H1 (cell line): ENCODE results near the gene C17orf100. TPM values are rescaled to one million over a fixed set of nuclear protein-coding genes. Genes with fewer than 3 reads are reported as not detected.

Experiments used
- CTCF ChIA-PET: fragments of 300-600 bp; sonication (Branson Sonifier 250); formaldehyde crosslinking; loops from one replicate; lab custom pipeline; 2021; ENCODE audit not compliant: partially characterized antibody; lab: Charles Lee
- POLR2A ChIA-PET: fragments of 300-600 bp; sonication (Branson Sonifier 250); formaldehyde crosslinking; loops from one replicate; lab custom pipeline; 2021; ENCODE audit warnings: inconsistent platforms; ENCODE audit not compliant: partially characterized antibody; lab: Charles Lee
- DNase-seq, 2 experiments: peaks; one replicate each; pipeline versions ENCODE4 v3.0.0 to v3.0.0-alpha.2; 2010 to 2022; ENCODE audit warnings: low spot score in 2 of 2, low read depth in 1 of 2, mixed read lengths in 1 of 2
- FAIRE-seq: peaks from 2 replicates; lab custom pipeline; 2011; peaks lifted over from hg19 to GRCh38; lab: Jason Lieb, UNC
- H2AFZ ChIP-seq: 2 replicates; pipeline ENCODE4 v1.8.1; 2012; ENCODE audit warnings: low read length, inconsistent platforms
- H2AK5ac ChIP-seq: 2 replicates; pipeline ENCODE4 v1.6.1; 2013; ENCODE audit warnings: low read depth, low read length
- H2BK120ac ChIP-seq: replicated peaks from 2 replicates; pipeline ENCODE3; 2013; ENCODE audit warnings: low read depth, low read length, inconsistent platforms
- H2BK12ac ChIP-seq: 2 replicates; pipeline ENCODE4 v1.6.1; 2013; ENCODE audit warnings: low read depth, low read length
- H2BK15ac ChIP-seq: 2 replicates; pipeline ENCODE4 v1.6.1; 2013; ENCODE audit warnings: low read length
- H2BK20ac ChIP-seq: 2 replicates; pipeline ENCODE4 v1.6.1; 2013; ENCODE audit warnings: low read length
- H2BK5ac ChIP-seq: 2 replicates; pipeline ENCODE4 v1.6.1; 2013; ENCODE audit warnings: low read depth, low read length
- H3K14ac ChIP-seq: 2 replicates; pipeline ENCODE4 v1.6.1; 2013; ENCODE audit warnings: inconsistent platforms; ENCODE audit not compliant: insufficient read length
- H3K18ac ChIP-seq: 2 replicates; pipeline ENCODE4 v1.6.1; 2013; ENCODE audit warnings: low read length; ENCODE audit errors: extremely low read depth
- H3K23ac ChIP-seq: 2 replicates; pipeline ENCODE4 v1.6.1; 2013; ENCODE audit warnings: inconsistent platforms; ENCODE audit not compliant: insufficient read length
- H3K23me2 ChIP-seq: 2 replicates; pipeline ENCODE4 v1.6.1; 2013; ENCODE audit warnings: low read depth, low read length
- H3K27ac ChIP-seq: 2 replicates; pipeline ENCODE4 v1.6.1; 2011; ENCODE audit warnings: low read depth, low read length, inconsistent platforms
- H3K27me3 ChIP-seq, 4 experiments: replicated peaks in 1 of 4; 1 replicate in 1 of 4; 2 replicates in 3 of 4; pipeline versions ENCODE4 v1.6.1 to v1.8.1; 2011 to 2013; ENCODE audit warnings: low read length in 3 of 4, mild to moderate bottlenecking in 3 of 4, inconsistent platforms in 2 of 4, mixed read lengths in 2 of 4, moderate library complexity in 1 of 4; ENCODE audit not compliant: control insufficient read depth in 3 of 4, insufficient read depth in 3 of 4; ENCODE audit errors: extremely low read depth in 1 of 4
- H3K36me3 ChIP-seq, 4 experiments: 2 replicates each; pipeline versions ENCODE4 v1.6.1 to v1.8.1; 2011 to 2013; ENCODE audit warnings: mild to moderate bottlenecking in 4 of 4, low read length in 3 of 4, moderate library complexity in 2 of 4, control low read depth in 1 of 4, inconsistent platforms in 1 of 4; ENCODE audit not compliant: insufficient read depth in 4 of 4, control insufficient read depth in 2 of 4
- H3K4ac ChIP-seq: replicated peaks from 2 replicates; pipeline ENCODE3; 2013; ENCODE audit warnings: low read length, low read depth, mixed read lengths, inconsistent platforms; ENCODE audit not compliant: insufficient read length
- H3K4me1 ChIP-seq, 4 experiments: replicated peaks in 1 of 4; 1 replicate in 1 of 4; 2 replicates in 3 of 4; pipeline versions ENCODE4 v1.6.1 to v1.8.1; 2011 to 2013; ENCODE audit warnings: low read length in 3 of 4, inconsistent platforms in 2 of 4, mixed read lengths in 1 of 4; ENCODE audit not compliant: insufficient read depth in 4 of 4, control insufficient read depth in 3 of 4
- H3K4me2 ChIP-seq, 2 experiments: 2 replicates each; pipeline versions ENCODE4 v1.6.1 to v1.8.1; 2011 to 2013; ENCODE audit warnings: low read depth in 2 of 2, low read length in 2 of 2, control low read depth in 1 of 2, inconsistent platforms in 1 of 2, mild to moderate bottlenecking in 1 of 2; ENCODE audit not compliant: insufficient read depth in 1 of 2
- H3K4me3 ChIP-seq, 4 experiments: fragments of 200-600, 300-600 bp in 1 of 4; sonication (generic), shearing (Covaris generic), sonication (Bioruptor Twin) in 1 of 4; 2 replicates each; pipeline versions ENCODE4 v1.5.1 to v1.8.1; 2011 to 2016; ENCODE audit warnings: low read length in 4 of 4, low read depth in 3 of 4, control low read depth in 2 of 4, inconsistent platforms in 2 of 4, mild to moderate bottlenecking in 2 of 4, mixed read lengths in 1 of 4, moderate library complexity in 1 of 4; ENCODE audit not compliant: insufficient read depth in 2 of 4; ENCODE audit errors: extremely low read depth in 1 of 4
- H3K56ac ChIP-seq: replicated peaks from 2 replicates; pipeline ENCODE3; 2013; ENCODE audit warnings: low read depth, mild to moderate bottlenecking, mixed read lengths, low read length, inconsistent platforms; ENCODE audit not compliant: insufficient read length
- H3K79me1 ChIP-seq: 2 replicates; pipeline ENCODE4 v1.6.1; 2013; ENCODE audit warnings: low read depth, low read length, control low read depth
- H3K79me2 ChIP-seq, 2 experiments: 2 replicates each; pipeline versions ENCODE4 v1.6.1 to v1.8.1; 2012 to 2013; ENCODE audit warnings: low read length in 2 of 2, mild to moderate bottlenecking in 2 of 2, inconsistent platforms in 1 of 2; ENCODE audit not compliant: insufficient read depth in 2 of 2, control insufficient read depth in 1 of 2
- H3K9ac ChIP-seq, 4 experiments: replicated peaks in 1 of 4; 1 replicate in 1 of 4; 2 replicates in 3 of 4; pipeline versions ENCODE4 v1.6.1 to v1.8.1; 2011 to 2013; ENCODE audit warnings: low read depth in 3 of 4, low read length in 3 of 4, control low read depth in 2 of 4, mild to moderate bottlenecking in 2 of 4, moderate library complexity in 2 of 4, inconsistent platforms in 1 of 4; ENCODE audit errors: extremely low read depth in 1 of 4
- H3K9me3 ChIP-seq, 2 experiments: 2 replicates each; pipeline versions ENCODE4 v1.6.1 to v1.8.1; 2012 to 2013; ENCODE audit warnings: mild to moderate bottlenecking in 2 of 2, moderate library complexity in 2 of 2, control low read depth in 1 of 2, inconsistent platforms in 1 of 2, low read depth in 1 of 2, low read length in 1 of 2, mixed read lengths in 1 of 2; ENCODE audit not compliant: insufficient read depth in 2 of 2
- H4K20me1 ChIP-seq, 2 experiments: replicated peaks in 1 of 2; 2 replicates each; pipeline versions ENCODE3 to v1.8.1; 2011 to 2013; ENCODE audit warnings: inconsistent platforms in 2 of 2, low read length in 2 of 2, mild to moderate bottlenecking in 1 of 2; ENCODE audit not compliant: insufficient read depth in 2 of 2, control insufficient read depth in 1 of 2
- H4K5ac ChIP-seq: 2 replicates; pipeline ENCODE4 v1.6.1; 2013; ENCODE audit warnings: low read length, low read depth, mixed read lengths, inconsistent platforms; ENCODE audit not compliant: insufficient read length
- H4K8ac ChIP-seq: 2 replicates; pipeline ENCODE4 v1.8.0; 2013; ENCODE audit warnings: mild to moderate bottlenecking, moderate library complexity, low read length, inconsistent platforms; ENCODE audit not compliant: insufficient read depth; ENCODE audit errors: extremely low read depth
- H4K91ac ChIP-seq: replicated peaks from 2 replicates; pipeline ENCODE3; 2013; ENCODE audit warnings: low read length, mixed read lengths, inconsistent platforms; ENCODE audit not compliant: insufficient read length
- CHD1 ChIP-seq: IDR thresholded peaks from 2 replicates; pipeline ENCODE4 v1.6.1; 2012; ENCODE audit warnings: low read depth, low read length, improper control_type of control experiment
- HDAC6 ChIP-seq: IDR thresholded peaks from one replicate; pipeline ENCODE4 v1.7.1; 2012; ENCODE audit warnings: low read depth, mild to moderate bottlenecking, inconsistent platforms, low read length, moderate library complexity
- SAP30 ChIP-seq: fragments of 300-600 bp; sonication (generic); IDR thresholded peaks from 2 replicates; pipeline ENCODE4 v1.7.1; 2012; ENCODE audit warnings: low read length, moderate library complexity, mild to moderate bottlenecking, inconsistent platforms; ENCODE audit not compliant: insufficient read depth, insufficient replicate concordance
- TCF12 ChIP-seq: IDR thresholded peaks from 2 replicates; pipeline ENCODE4 v1.6.1; 2011; ENCODE audit warnings: low read depth, mild to moderate bottlenecking, low read length
- WGBS, 2 experiments: shearing (Covaris generic) in 1 of 2; methylation state at CpG; one replicate each; pipeline versions ENCODE4 v1.1.6 to v1.1.7; 2013 to 2015; ENCODE audit warnings: low lambda C conversion rate in 2 of 2, mixed read lengths in 2 of 2, inconsistent platforms in 1 of 2, low coverage in 1 of 2, missing lambda C conversion rate in 1 of 2; ENCODE audit not compliant: insufficient replicate concordance in 2 of 2, insufficient coverage in 1 of 2, insufficient read length in 1 of 2; ENCODE audit errors: extremely low coverage in 1 of 2, missing lambda C conversion rate in 1 of 2; 5-methylcytosine and 5-hydroxymethylcytosine counted together
- polyA plus RNA-seq, 7 experiments: library from polyadenylated mRNA; depleted of rRNA in 3 of 7; stranded (reverse) in 5 of 7; unstranded in 2 of 7; fragments of >200 nt in 5 of 7; fragments of 200-250 nt in 2 of 7; gene quantifications; 1 replicate in 5 of 7; 2 replicates in 1 of 7; 4 replicates in 1 of 7; pipeline versions ENCODE4 v1.2.1 to v1.2.3, GENCODE V29; 2011 to 2013; ENCODE audit warnings: missing spikeins in 2 of 7, mixed read lengths in 2 of 7
- total RNA-seq: library from RNA; stranded (reverse); fragmentation: NEBNext Ultra II Directional; extraction: Animal tissue kit (Norgen Biotek cat#: 25700); gene quantifications from 2 replicates; pipeline ENCODE4 v1.2.1, GENCODE V29; 2021

The C17orf100 gene
- total and polyA plus RNA-seq, 2 of the 8 experiments (the other 6 are each of a cell fraction or from before 2014, with no cell fraction given), result 2.1 to 2.8 TPM

DNA sequence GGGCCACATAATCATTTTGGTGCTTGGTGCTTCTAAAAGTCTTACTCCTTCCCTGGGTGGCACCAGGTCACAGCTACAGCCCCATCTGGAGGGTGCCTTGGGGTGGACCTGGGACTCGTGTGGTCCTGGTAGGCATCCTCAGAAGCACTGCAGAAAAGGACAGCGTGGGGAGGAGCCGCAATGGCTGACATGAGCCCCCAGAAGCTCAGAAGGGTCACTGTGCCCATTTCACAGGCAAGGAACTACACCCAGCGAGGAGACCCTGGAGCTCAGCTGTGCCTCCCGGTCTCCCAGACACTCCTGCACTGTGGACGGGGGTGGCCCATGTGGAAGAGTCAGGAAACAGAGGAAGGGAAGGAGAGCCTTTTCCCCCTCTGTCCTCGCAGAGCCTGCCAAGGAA, 26.4 kb downstream of the C17orf100 start:
- POLR2A ChIA-PET, result no interaction called here
- FAIRE-seq (no peak), DNase-seq (no peak)
- Histone ChIP-seq H3K23ac (no peak overlapping the region), H3K23me2 (no peaks in the 10 kb centered on the region), H3K27me3 (no peaks in the 10 kb centered on the region), H2AK5ac (no peak overlapping the region), H3K27ac (no peak overlapping the region), H3K4me2 (no peak overlapping the region), H2BK5ac (no peak overlapping the region), H3K18ac (no peak overlapping the region), H3K4me1 (no peaks in the 10 kb centered on the region; a peak in 1 of 7 replicates), H3K79me2 (no peaks in the 10 kb centered on the region), H3K4ac (no peak overlapping the region), H3K79me1 (no peaks in the 10 kb centered on the region), H2BK15ac (no peak overlapping the region), H3K36me3 (no peaks in the 10 kb centered on the region), H3K14ac (no peak overlapping the region), H4K91ac (no peak overlapping the region), H3K56ac (no peak overlapping the region), H2BK120ac (no peak overlapping the region), H3K9me3 (no peaks in the 10 kb centered on the region), H4K8ac (no peak overlapping the region), H2AFZ (no peak overlapping the region), H3K4me3 (no peak overlapping the region), H3K9ac (no peak overlapping the region), H2BK20ac (no peak overlapping the region), H4K20me1 (no peaks in the 10 kb centered on the region), H4K5ac (no peak overlapping the region), H2BK12ac (no peak overlapping the region)
- WGBS, 2 experiments, result 94% methylated on average over 5 of the region's 7 CpGs; no CpG with 5 or more reads in 1 of the 2 experiments
- TF ChIP-seq TCF12, result no peak
- TF ChIP-seq SAP30, result no peak
- no peak for TF ChIP-seq HDAC6
- no peak for TF ChIP-seq CHD1
- CTCF ChIA-PET, result interaction anchor here (0.6 to 3.2 kb wide), 8 partner anchors 9 to 216 kb away, joined by 3 to 17 read pairs (median 3); no protein-coding TSS in a partner anchor
